K562 (cell line): ENCODE measurements around the gene HBB. TPM values are rescaled to one million over a fixed set of nuclear protein-coding genes. Genes with fewer than 3 reads are reported as not detected.
A peak's percentile ranks its signal among the peaks of the same experiment; 100 is the strongest.

Experiments
- ARID4B ChIP-seq: sonication (generic); formaldehyde crosslinking; IDR thresholded peaks from 2 replicates; pipeline ENCODE4 v1.8.0; 2022; ENCODE audit warnings: mild to moderate bottlenecking, missing genetic modification reagents
- DPF2 ChIP-seq: fragments of 450-650 bp; IDR thresholded peaks from 2 replicates; pipeline ENCODE4 v1.6.1; 2016
- HNRNPH1 ChIP-seq: fragments of 200-400 bp; formaldehyde crosslinking; optimal IDR thresholded peaks from 2 replicates; pipeline ENCODE3; 2017; ENCODE audit warnings: low read depth, mild to moderate bottlenecking, low read length, moderate library complexity
- MAZ ChIP-seq, 2 experiments: fragments of 450-650 bp in 1 of 2; sonication (generic) in 1 of 2; formaldehyde crosslinking; IDR thresholded peaks in 1 of 2; conservative IDR thresholded peaks in 1 of 2; 2 replicates each; pipeline versions ENCODE4 v1.4.0 to v1.5.0; 2020; ENCODE audit warnings: mild to moderate bottlenecking in 1 of 2, missing genetic modification reagents in 1 of 2
- MEIS2 ChIP-seq: fragments of 450-650 bp; IDR thresholded peaks from 2 replicates; pipeline ENCODE4 v1.6.1; 2014; ENCODE audit warnings: mild to moderate bottlenecking; ENCODE audit not compliant: partially characterized antibody
- NCOA6 ChIP-seq: fragments of 450-650 bp; IDR thresholded peaks from 2 replicates; pipeline ENCODE4 v1.6.1; 2017; ENCODE audit warnings: mild to moderate bottlenecking
- NCOR1 ChIP-seq: fragments of 450-650 bp; IDR thresholded peaks from 2 replicates; pipeline ENCODE4 v1.6.1; 2016; ENCODE audit warnings: mild to moderate bottlenecking, moderate library complexity
- NRF1 ChIP-seq, 2 experiments: fragments of 450-650 bp; IDR thresholded peaks in 1 of 2; conservative IDR thresholded peaks in 1 of 2; 2 replicates each; pipeline ENCODE4 v1.6.1; 2014; ENCODE audit warnings: mild to moderate bottlenecking in 2 of 2
- POLR2B ChIP-seq: fragments of 450-650 bp; IDR thresholded peaks from 2 replicates; pipeline ENCODE4 v1.6.1; 2018; ENCODE audit warnings: low read depth; ENCODE audit not compliant: partially characterized antibody
- RBM15 ChIP-seq: fragments of 200-400 bp; formaldehyde crosslinking; IDR thresholded peaks from 2 replicates; pipeline ENCODE4 v1.6.1; 2018; ENCODE audit warnings: mild to moderate bottlenecking, low read length, moderate library complexity; ENCODE audit not compliant: insufficient read depth
- SMARCA5 ChIP-seq: fragments of 450-650 bp; IDR thresholded peaks from 2 replicates; pipeline ENCODE4 v1.6.1; 2016
- SP2 ChIP-seq: IDR thresholded peaks from 2 replicates; pipeline ENCODE4 v1.6.1; 2011; ENCODE audit warnings: mild to moderate bottlenecking, low read depth, low read length, moderate library complexity; ENCODE audit not compliant: poor library complexity, severe bottlenecking; ENCODE audit errors: extremely low read depth
- THRA ChIP-seq: fragments of 450-650 bp; IDR thresholded peaks from 2 replicates; pipeline ENCODE4 v1.6.1; 2017; ENCODE audit warnings: mild to moderate bottlenecking, moderate library complexity
- THRAP3 ChIP-seq: fragments of 450-650 bp; IDR thresholded peaks from 2 replicates; pipeline ENCODE4 v1.6.1; 2016; ENCODE audit warnings: mild to moderate bottlenecking, inconsistent platforms, borderline replicate concordance
- ZEB2 ChIP-seq: fragments of 450-650 bp; IDR thresholded peaks from 2 replicates; pipeline ENCODE4 v1.6.1; 2016
- ZNF23 ChIP-seq: fragments of 250-450 bp; sonication (Bioruptor Pico); IDR thresholded peaks from 2 replicates; pipeline ENCODE4 v1.4.0; 2020; ENCODE audit warnings: mild to moderate bottlenecking
- ZNF384 ChIP-seq: IDR thresholded peaks from 2 replicates; pipeline ENCODE4 v1.6.1; 2012; ENCODE audit warnings: low read depth, low read length, improper control_type of control experiment
- ZNF436 ChIP-seq: fragments of 250-450, 450-650 bp; sonication (Bioruptor Pico); formaldehyde crosslinking; IDR thresholded peaks from 2 replicates; pipeline ENCODE4 v1.7.0; 2020; ENCODE audit warnings: mild to moderate bottlenecking
- polyA plus RNA-seq, 8 experiments: library from polyadenylated mRNA; depleted of rRNA in 4 of 8; stranded (reverse) in 5 of 8; unstranded in 3 of 8; fragments of >200 nt; fragmentation: Nextera tagmentation in 2 of 8; fragmentation: Illumina TruSeq in 1 of 8; extraction: Ambion mirVana in 2 of 8; extraction: Trizol in 1 of 8; gene quantifications; 2 replicates each; pipeline versions ENCODE4 v1.2.1 to v1.2.3, GENCODE V29; 2011 to 2014; ENCODE audit warnings: inconsistent platforms in 1 of 8, missing spikeins in 1 of 8
- total RNA-seq, 7 experiments: library from RNA; depleted of rRNA in 6 of 7; stranded (reverse); fragments of >200 nt in 6 of 7; fragmentation: Illumina TruSeq in 2 of 7; extraction: Trizol in 2 of 7; gene quantifications; 2 replicates each; pipeline versions ENCODE4 v1.2.1 to v1.2.3, GENCODE V29; 2011 to 2021; ENCODE audit warnings: low replicate concordance in 1 of 7
- TF ChIP-seq, protein P1 (sequence below): fragments of 250-450 bp; sonication (Bioruptor Pico); IDR thresholded peaks from 2 replicates; pipeline ENCODE4 v1.8.0; 2022; ENCODE audit warnings: inconsistent platforms, mild to moderate bottlenecking, moderate library complexity, borderline replicate concordance
- TF ChIP-seq, protein P2 (sequence below): fragments of 150-350 bp; conservative IDR thresholded peaks from 2 replicates; pipeline ENCODE4 v1.6.1; 2014; ENCODE audit warnings: low read length

The HBB gene
- total and polyA plus RNA-seq, 9 of the 15 experiments (the other 6 are each of a cell fraction or from before 2014, with no cell fraction given), result 0.33 to 3.4 (median 1.2) TPM; not detected in 2

GRCh38 chr11:5267033-5267563 lies 40.2 kb upstream of the HBB start (continued):
- TF ChIP-seq, protein P1, sequence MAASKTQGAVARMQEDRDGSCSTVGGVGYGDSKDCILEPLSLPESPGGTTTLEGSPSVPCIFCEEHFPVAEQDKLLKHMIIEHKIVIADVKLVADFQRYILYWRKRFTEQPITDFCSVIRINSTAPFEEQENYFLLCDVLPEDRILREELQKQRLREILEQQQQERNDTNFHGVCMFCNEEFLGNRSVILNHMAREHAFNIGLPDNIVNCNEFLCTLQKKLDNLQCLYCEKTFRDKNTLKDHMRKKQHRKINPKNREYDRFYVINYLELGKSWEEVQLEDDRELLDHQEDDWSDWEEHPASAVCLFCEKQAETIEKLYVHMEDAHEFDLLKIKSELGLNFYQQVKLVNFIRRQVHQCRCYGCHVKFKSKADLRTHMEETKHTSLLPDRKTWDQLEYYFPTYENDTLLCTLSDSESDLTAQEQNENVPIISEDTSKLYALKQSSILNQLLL (CRISPR knock-in tag), result no peak
- TF ChIP-seq MAZ (CRISPR knock-in tag; conservative IDR thresholded peaks at IDR 0.05 in 1 of 2, IDR thresholded peaks at IDR 0.05 in 1 of 2) (peak in 1 of 2 experiments; percentile 44; a peak in 1 of 4 replicates), THRAP3 (peak; percentile 67; the same call in 1 of the 2 replicates), ZNF384 (no peak), POLR2B (peak; percentile 40), NCOA6 (no peak), NCOR1 (peak; percentile 51; the same call in 1 of the 2 replicates), SP2 (no peak), RBM15 (no peak), ZNF23 (CRISPR knock-in tag) (no peak), SMARCA5 (0 out of 2 replicates have a peak, but pooled peaks have one; percentile 37), ARID4B (CRISPR knock-in tag) (no peak), ZEB2 (peak; percentile 80), HNRNPH1 (no peak), DPF2 (peak; percentile 59; the same call in 1 of the 2 replicates), MEIS2 (peak; percentile 83), THRA (no peak), NRF1 (conservative IDR thresholded peaks at IDR 0.05 in 1 of 2, IDR thresholded peaks at IDR 0.05 in 1 of 2) (no peak), ZNF436 (CRISPR knock-in tag) (peak; percentile 74; the same call in 1 of the 2 replicates)
- TF ChIP-seq, protein P2, sequence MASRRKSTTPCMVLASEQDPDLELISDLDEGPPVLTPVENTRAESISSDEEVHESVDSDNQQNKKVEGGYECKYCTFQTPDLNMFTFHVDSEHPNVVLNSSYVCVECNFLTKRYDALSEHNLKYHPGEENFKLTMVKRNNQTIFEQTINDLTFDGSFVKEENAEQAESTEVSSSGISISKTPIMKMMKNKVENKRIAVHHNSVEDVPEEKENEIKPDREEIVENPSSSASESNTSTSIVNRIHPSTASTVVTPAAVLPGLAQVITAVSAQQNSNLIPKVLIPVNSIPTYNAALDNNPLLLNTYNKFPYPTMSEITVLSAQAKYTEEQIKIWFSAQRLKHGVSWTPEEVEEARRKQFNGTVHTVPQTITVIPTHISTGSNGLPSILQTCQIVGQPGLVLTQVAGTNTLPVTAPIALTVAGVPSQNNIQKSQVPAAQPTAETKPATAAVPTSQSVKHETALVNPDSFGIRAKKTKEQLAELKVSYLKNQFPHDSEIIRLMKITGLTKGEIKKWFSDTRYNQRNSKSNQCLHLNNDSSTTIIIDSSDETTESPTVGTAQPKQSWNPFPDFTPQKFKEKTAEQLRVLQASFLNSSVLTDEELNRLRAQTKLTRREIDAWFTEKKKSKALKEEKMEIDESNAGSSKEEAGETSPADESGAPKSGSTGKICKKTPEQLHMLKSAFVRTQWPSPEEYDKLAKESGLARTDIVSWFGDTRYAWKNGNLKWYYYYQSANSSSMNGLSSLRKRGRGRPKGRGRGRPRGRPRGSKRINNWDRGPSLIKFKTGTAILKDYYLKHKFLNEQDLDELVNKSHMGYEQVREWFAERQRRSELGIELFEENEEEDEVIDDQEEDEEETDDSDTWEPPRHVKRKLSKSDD, result no peak
